H1 (cell line): ENCODE measurements around the gene SLC44A1. TPM values are rescaled to one million over a fixed set of nuclear protein-coding genes. Genes with fewer than 3 reads are reported as not detected.
A peak's percentile ranks its signal among the peaks of the same experiment; 100 is the strongest.

ENCODE experiments used
- CTCF ChIA-PET: fragments of 300-600 bp; sonication (Branson Sonifier 250); formaldehyde crosslinking; loops from one replicate; lab custom pipeline; 2021; ENCODE audit not compliant: partially characterized antibody; lab: Charles Lee
- POLR2A ChIA-PET: fragments of 300-600 bp; sonication (Branson Sonifier 250); formaldehyde crosslinking; loops from one replicate; lab custom pipeline; 2021; ENCODE audit warnings: inconsistent platforms; ENCODE audit not compliant: partially characterized antibody; lab: Charles Lee
- DNase-seq, 2 experiments: peaks; one replicate each; pipeline versions ENCODE4 v3.0.0 to v3.0.0-alpha.2; 2010 to 2022; ENCODE audit warnings: low spot score in 2 of 2, low read depth in 1 of 2, mixed read lengths in 1 of 2
- FAIRE-seq: peaks from 2 replicates; lab custom pipeline; 2011; peaks lifted over from hg19 to GRCh38; lab: Jason Lieb, UNC
- H2AFZ ChIP-seq: 2 replicates; pipeline ENCODE4 v1.8.1; 2012; ENCODE audit warnings: low read length, inconsistent platforms
- H2AK5ac ChIP-seq: 2 replicates; pipeline ENCODE4 v1.6.1; 2013; ENCODE audit warnings: low read depth, low read length
- H2BK120ac ChIP-seq: replicated peaks from 2 replicates; pipeline ENCODE3; 2013; ENCODE audit warnings: low read depth, low read length, inconsistent platforms
- H2BK12ac ChIP-seq: 2 replicates; pipeline ENCODE4 v1.6.1; 2013; ENCODE audit warnings: low read depth, low read length
- H2BK15ac ChIP-seq: 2 replicates; pipeline ENCODE4 v1.6.1; 2013; ENCODE audit warnings: low read length
- H2BK20ac ChIP-seq: 2 replicates; pipeline ENCODE4 v1.6.1; 2013; ENCODE audit warnings: low read length
- H2BK5ac ChIP-seq: 2 replicates; pipeline ENCODE4 v1.6.1; 2013; ENCODE audit warnings: low read depth, low read length
- H3K14ac ChIP-seq: 2 replicates; pipeline ENCODE4 v1.6.1; 2013; ENCODE audit warnings: inconsistent platforms; ENCODE audit not compliant: insufficient read length
- H3K18ac ChIP-seq: 2 replicates; pipeline ENCODE4 v1.6.1; 2013; ENCODE audit warnings: low read length; ENCODE audit errors: extremely low read depth
- H3K23ac ChIP-seq: 2 replicates; pipeline ENCODE4 v1.6.1; 2013; ENCODE audit warnings: inconsistent platforms; ENCODE audit not compliant: insufficient read length
- H3K23me2 ChIP-seq: 2 replicates; pipeline ENCODE4 v1.6.1; 2013; ENCODE audit warnings: low read depth, low read length
- H3K27ac ChIP-seq: 2 replicates; pipeline ENCODE4 v1.6.1; 2011; ENCODE audit warnings: low read depth, low read length, inconsistent platforms
- H3K27me3 ChIP-seq, 4 experiments: replicated peaks in 1 of 4; 1 replicate in 1 of 4; 2 replicates in 3 of 4; pipeline versions ENCODE4 v1.6.1 to v1.8.1; 2011 to 2013; ENCODE audit warnings: low read length in 3 of 4, mild to moderate bottlenecking in 3 of 4, inconsistent platforms in 2 of 4, mixed read lengths in 2 of 4, moderate library complexity in 1 of 4; ENCODE audit not compliant: control insufficient read depth in 3 of 4, insufficient read depth in 3 of 4; ENCODE audit errors: extremely low read depth in 1 of 4
- H3K36me3 ChIP-seq, 4 experiments: 2 replicates each; pipeline versions ENCODE4 v1.6.1 to v1.8.1; 2011 to 2013; ENCODE audit warnings: mild to moderate bottlenecking in 4 of 4, low read length in 3 of 4, moderate library complexity in 2 of 4, control low read depth in 1 of 4, inconsistent platforms in 1 of 4; ENCODE audit not compliant: insufficient read depth in 4 of 4, control insufficient read depth in 2 of 4
- H3K4ac ChIP-seq: replicated peaks from 2 replicates; pipeline ENCODE3; 2013; ENCODE audit warnings: low read length, low read depth, mixed read lengths, inconsistent platforms; ENCODE audit not compliant: insufficient read length
- H3K4me1 ChIP-seq, 4 experiments: replicated peaks in 1 of 4; 1 replicate in 1 of 4; 2 replicates in 3 of 4; pipeline versions ENCODE4 v1.6.1 to v1.8.1; 2011 to 2013; ENCODE audit warnings: low read length in 3 of 4, inconsistent platforms in 2 of 4, mixed read lengths in 1 of 4; ENCODE audit not compliant: insufficient read depth in 4 of 4, control insufficient read depth in 3 of 4
- H3K4me2 ChIP-seq, 2 experiments: 2 replicates each; pipeline versions ENCODE4 v1.6.1 to v1.8.1; 2011 to 2013; ENCODE audit warnings: low read depth in 2 of 2, low read length in 2 of 2, control low read depth in 1 of 2, inconsistent platforms in 1 of 2, mild to moderate bottlenecking in 1 of 2; ENCODE audit not compliant: insufficient read depth in 1 of 2
- H3K4me3 ChIP-seq, 4 experiments: fragments of 200-600, 300-600 bp in 1 of 4; sonication (generic), shearing (Covaris generic), sonication (Bioruptor Twin) in 1 of 4; 2 replicates each; pipeline versions ENCODE4 v1.5.1 to v1.8.1; 2011 to 2016; ENCODE audit warnings: low read length in 4 of 4, low read depth in 3 of 4, control low read depth in 2 of 4, inconsistent platforms in 2 of 4, mild to moderate bottlenecking in 2 of 4, mixed read lengths in 1 of 4, moderate library complexity in 1 of 4; ENCODE audit not compliant: insufficient read depth in 2 of 4; ENCODE audit errors: extremely low read depth in 1 of 4
- H3K56ac ChIP-seq: replicated peaks from 2 replicates; pipeline ENCODE3; 2013; ENCODE audit warnings: low read depth, mild to moderate bottlenecking, mixed read lengths, low read length, inconsistent platforms; ENCODE audit not compliant: insufficient read length
- H3K79me1 ChIP-seq: 2 replicates; pipeline ENCODE4 v1.6.1; 2013; ENCODE audit warnings: low read depth, low read length, control low read depth
- H3K79me2 ChIP-seq, 2 experiments: 2 replicates each; pipeline versions ENCODE4 v1.6.1 to v1.8.1; 2012 to 2013; ENCODE audit warnings: low read length in 2 of 2, mild to moderate bottlenecking in 2 of 2, inconsistent platforms in 1 of 2; ENCODE audit not compliant: insufficient read depth in 2 of 2, control insufficient read depth in 1 of 2
- H3K9ac ChIP-seq, 4 experiments: replicated peaks in 1 of 4; 1 replicate in 1 of 4; 2 replicates in 3 of 4; pipeline versions ENCODE4 v1.6.1 to v1.8.1; 2011 to 2013; ENCODE audit warnings: low read depth in 3 of 4, low read length in 3 of 4, control low read depth in 2 of 4, mild to moderate bottlenecking in 2 of 4, moderate library complexity in 2 of 4, inconsistent platforms in 1 of 4; ENCODE audit errors: extremely low read depth in 1 of 4
- H3K9me3 ChIP-seq, 2 experiments: 2 replicates each; pipeline versions ENCODE4 v1.6.1 to v1.8.1; 2012 to 2013; ENCODE audit warnings: mild to moderate bottlenecking in 2 of 2, moderate library complexity in 2 of 2, control low read depth in 1 of 2, inconsistent platforms in 1 of 2, low read depth in 1 of 2, low read length in 1 of 2, mixed read lengths in 1 of 2; ENCODE audit not compliant: insufficient read depth in 2 of 2
- H4K20me1 ChIP-seq, 2 experiments: replicated peaks in 1 of 2; 2 replicates each; pipeline versions ENCODE3 to v1.8.1; 2011 to 2013; ENCODE audit warnings: inconsistent platforms in 2 of 2, low read length in 2 of 2, mild to moderate bottlenecking in 1 of 2; ENCODE audit not compliant: insufficient read depth in 2 of 2, control insufficient read depth in 1 of 2
- H4K5ac ChIP-seq: 2 replicates; pipeline ENCODE4 v1.6.1; 2013; ENCODE audit warnings: low read length, low read depth, mixed read lengths, inconsistent platforms; ENCODE audit not compliant: insufficient read length
- H4K8ac ChIP-seq: 2 replicates; pipeline ENCODE4 v1.8.0; 2013; ENCODE audit warnings: mild to moderate bottlenecking, moderate library complexity, low read length, inconsistent platforms; ENCODE audit not compliant: insufficient read depth; ENCODE audit errors: extremely low read depth
- H4K91ac ChIP-seq: replicated peaks from 2 replicates; pipeline ENCODE3; 2013; ENCODE audit warnings: low read length, mixed read lengths, inconsistent platforms; ENCODE audit not compliant: insufficient read length
- CEBPB ChIP-seq: IDR thresholded peaks from 2 replicates; pipeline ENCODE4 v1.6.1; 2012; ENCODE audit warnings: low read depth, low read length
- CHD1 ChIP-seq: IDR thresholded peaks from 2 replicates; pipeline ENCODE4 v1.6.1; 2012; ENCODE audit warnings: low read depth, low read length, improper control_type of control experiment
- GTF2F1 ChIP-seq: IDR thresholded peaks from 2 replicates; pipeline ENCODE4 v1.6.1; 2012; ENCODE audit warnings: low read depth, low read length, improper control_type of control experiment, borderline replicate concordance
- HDAC2 ChIP-seq, 2 experiments: fragments of 300-600 bp in 1 of 2; sonication (generic) in 1 of 2; IDR thresholded peaks; 2 replicates each; pipeline ENCODE4 v1.6.1; 2011 to 2012; ENCODE audit warnings: low read depth in 2 of 2, low read length in 2 of 2, mild to moderate bottlenecking in 2 of 2, moderate library complexity in 2 of 2, borderline replicate concordance in 1 of 2, inconsistent platforms in 1 of 2
- KDM1A ChIP-seq: fragments of 200-600, 300-600 bp; sonication (generic); IDR thresholded peaks from 2 replicates; pipeline ENCODE4 v1.7.1; 2016; ENCODE audit warnings: mild to moderate bottlenecking, low read length, borderline replicate concordance
- NANOG ChIP-seq: IDR thresholded peaks from 2 replicates; pipeline ENCODE4 v1.6.1; 2011; ENCODE audit warnings: low read length, low read depth, mild to moderate bottlenecking, inconsistent platforms; ENCODE audit not compliant: insufficient read depth, poor library complexity, severe bottlenecking
- SIN3A ChIP-seq, 2 experiments: IDR thresholded peaks in 1 of 2; conservative IDR thresholded peaks in 1 of 2; 2 replicates each; pipeline ENCODE4 v1.6.1; 2011 to 2012; ENCODE audit warnings: low read length in 2 of 2, improper control_type of control experiment in 1 of 2, low read depth in 1 of 2, mild to moderate bottlenecking in 1 of 2
- TAF7 ChIP-seq: optimal IDR thresholded peaks from 2 replicates; pipeline ENCODE3; 2011; ENCODE audit warnings: low read depth, mild to moderate bottlenecking, inconsistent platforms, low read length, moderate library complexity, borderline replicate concordance
- WGBS, 2 experiments: shearing (Covaris generic) in 1 of 2; methylation state at CpG; one replicate each; pipeline versions ENCODE4 v1.1.6 to v1.1.7; 2013 to 2015; ENCODE audit warnings: low lambda C conversion rate in 2 of 2, mixed read lengths in 2 of 2, inconsistent platforms in 1 of 2, low coverage in 1 of 2, missing lambda C conversion rate in 1 of 2; ENCODE audit not compliant: insufficient replicate concordance in 2 of 2, insufficient coverage in 1 of 2, insufficient read length in 1 of 2; ENCODE audit errors: extremely low coverage in 1 of 2, missing lambda C conversion rate in 1 of 2; 5-methylcytosine and 5-hydroxymethylcytosine counted together
- polyA plus RNA-seq, 7 experiments: library from polyadenylated mRNA; depleted of rRNA in 3 of 7; stranded (reverse) in 5 of 7; unstranded in 2 of 7; fragments of >200 nt in 5 of 7; fragments of 200-250 nt in 2 of 7; gene quantifications; 1 replicate in 5 of 7; 2 replicates in 1 of 7; 4 replicates in 1 of 7; pipeline versions ENCODE4 v1.2.1 to v1.2.3, GENCODE V29; 2011 to 2013; ENCODE audit warnings: missing spikeins in 2 of 7, mixed read lengths in 2 of 7
- total RNA-seq: library from RNA; stranded (reverse); fragmentation: NEBNext Ultra II Directional; extraction: Animal tissue kit (Norgen Biotek cat#: 25700); gene quantifications from 2 replicates; pipeline ENCODE4 v1.2.1, GENCODE V29; 2021
- TF ChIP-seq, protein P1 (sequence below), 3 experiments: IDR thresholded peaks; 1 replicate in 2 of 3; 2 replicates in 1 of 3; pipeline versions ENCODE4 v1.5.1 to v1.6.1; 2011; ENCODE audit warnings: low read length in 3 of 3, mild to moderate bottlenecking in 3 of 3, inconsistent platforms in 2 of 3, low read depth in 1 of 3, moderate library complexity in 1 of 3; ENCODE audit not compliant: insufficient read depth in 1 of 3; ENCODE audit errors: control extremely low read depth in 1 of 3

SLC44A1 gene
- total and polyA plus RNA-seq, 2 of the 8 experiments (the other 6 are each of a cell fraction or from before 2014, with no cell fraction given): 30.5 to 71.2 TPM

DNA sequence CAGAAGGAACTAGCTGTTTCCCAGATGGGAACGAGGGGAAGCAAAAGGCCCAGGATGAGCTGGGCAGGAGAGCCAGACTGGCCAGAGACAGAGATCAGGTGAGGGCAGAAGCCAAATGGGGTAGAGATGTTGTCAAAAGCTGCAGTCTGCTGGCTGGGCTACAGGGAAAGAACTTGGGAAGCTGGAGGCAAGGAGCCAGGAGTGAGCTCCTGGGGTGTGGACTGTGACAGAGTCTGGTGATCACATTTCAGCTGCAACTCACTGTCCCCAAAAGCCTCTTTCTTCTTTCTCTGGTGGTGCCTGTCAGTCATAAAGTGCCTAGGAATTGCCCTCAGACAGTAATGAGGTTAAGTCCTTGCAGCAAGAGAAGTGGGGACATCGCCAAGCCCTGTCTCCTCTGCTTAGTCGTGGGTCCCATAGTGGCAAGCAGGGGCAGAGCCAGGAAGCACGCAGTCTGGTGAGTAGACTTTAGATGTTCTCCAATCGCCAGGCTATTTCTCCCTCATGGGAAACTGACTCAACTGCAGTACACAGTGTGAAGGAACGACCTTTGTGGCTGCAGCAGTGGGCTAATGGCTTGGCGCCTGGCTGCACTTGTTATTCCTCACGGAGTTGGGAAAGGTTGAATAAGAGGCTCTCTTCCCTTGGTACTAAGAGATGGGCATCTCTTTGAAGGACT, 200.9 kb downstream of the SLC44A1 start:
- peaks cover 0 to 16% of the 10 kb centered on the region in 2 experiments; a peak in 2 of 4 replicates for H3K79me2 ChIP-seq
- H3K9ac ChIP-seq: no peak overlapping the region
- no peak for DNase-seq
- H3K9me3 ChIP-seq: no peaks in the 10 kb centered on the region
- no peak overlapping the region for H3K23ac ChIP-seq
- H3K4ac ChIP-seq: no peak overlapping the region
- H2BK20ac ChIP-seq: no peak overlapping the region
- H3K4me3 ChIP-seq: no peak overlapping the region
- no peaks in the 10 kb centered on the region for H3K36me3 ChIP-seq
- H3K23me2 ChIP-seq: peaks cover 9% of the 10 kb centered on the region
- H2BK15ac ChIP-seq: no peak overlapping the region
- no peak overlapping the region for H2BK5ac ChIP-seq
- POLR2A ChIA-PET: interaction anchor here (1.1 kb wide), 1 partner anchor 15 kb away, joined by 3 read pairs; no protein-coding TSS in a partner anchor
- H4K8ac ChIP-seq: no peak overlapping the region
- no peaks in the 10 kb centered on the region for H4K20me1 ChIP-seq
- no peak overlapping the region for H3K4me2 ChIP-seq
- H3K79me1 ChIP-seq: no peaks in the 10 kb centered on the region
- no peak overlapping the region for H3K56ac ChIP-seq
- no peak overlapping the region for H2BK12ac ChIP-seq
- H2AK5ac ChIP-seq: no peak overlapping the region
- H2AFZ ChIP-seq: peak overlapping the region; percentile 75; the same call in 1 of the 2 replicates
- no peaks in the 10 kb centered on the region for H3K27me3 ChIP-seq
- 85% methylated on average over 8 of the region's 8 CpGs; no CpG with 5 or more reads in 1 of the 2 experiments for WGBS, 2 experiments
- no peak overlapping the region for H4K5ac ChIP-seq
- no peak overlapping the region for H2BK120ac ChIP-seq
- CTCF ChIA-PET: interaction anchor here (0.6 to 1.5 kb wide), 3 partner anchors 30 to 322 kb away, joined by 3 to 4 read pairs (median 3); no protein-coding TSS in a partner anchor
- no peak overlapping the region for H4K91ac ChIP-seq
- peaks cover 0 to 5% (median 3%) of the 10 kb centered on the region in 4 experiments; a peak in 1 of 7 replicates for H3K4me1 ChIP-seq
- FAIRE-seq: no peak
- no peak overlapping the region for H3K14ac ChIP-seq
- H3K27ac ChIP-seq: no peak overlapping the region
- H3K18ac ChIP-seq: no peak overlapping the region
- no peak for TF ChIP-seq NANOG
- no peak for TF ChIP-seq TAF7
- no peak for TF ChIP-seq KDM1A
- TF ChIP-seq HDAC2 (IDR thresholded peaks at IDR 0.05; ENCODE audit: borderline replicate concordance in 1 of 2, low read depth in 2 of 2, low read length in 2 of 2): no peak
- no peak for TF ChIP-seq SIN3A (conservative IDR thresholded peaks at IDR 0.05 in 1 of 2, IDR thresholded peaks at IDR 0.05 in 1 of 2; ENCODE audit: low read depth in 1 of 2, low read length in 2 of 2)
- no peak for TF ChIP-seq CHD1
- no peak for TF ChIP-seq CEBPB
- TF ChIP-seq GTF2F1: no peak
- TF ChIP-seq, protein P1, sequence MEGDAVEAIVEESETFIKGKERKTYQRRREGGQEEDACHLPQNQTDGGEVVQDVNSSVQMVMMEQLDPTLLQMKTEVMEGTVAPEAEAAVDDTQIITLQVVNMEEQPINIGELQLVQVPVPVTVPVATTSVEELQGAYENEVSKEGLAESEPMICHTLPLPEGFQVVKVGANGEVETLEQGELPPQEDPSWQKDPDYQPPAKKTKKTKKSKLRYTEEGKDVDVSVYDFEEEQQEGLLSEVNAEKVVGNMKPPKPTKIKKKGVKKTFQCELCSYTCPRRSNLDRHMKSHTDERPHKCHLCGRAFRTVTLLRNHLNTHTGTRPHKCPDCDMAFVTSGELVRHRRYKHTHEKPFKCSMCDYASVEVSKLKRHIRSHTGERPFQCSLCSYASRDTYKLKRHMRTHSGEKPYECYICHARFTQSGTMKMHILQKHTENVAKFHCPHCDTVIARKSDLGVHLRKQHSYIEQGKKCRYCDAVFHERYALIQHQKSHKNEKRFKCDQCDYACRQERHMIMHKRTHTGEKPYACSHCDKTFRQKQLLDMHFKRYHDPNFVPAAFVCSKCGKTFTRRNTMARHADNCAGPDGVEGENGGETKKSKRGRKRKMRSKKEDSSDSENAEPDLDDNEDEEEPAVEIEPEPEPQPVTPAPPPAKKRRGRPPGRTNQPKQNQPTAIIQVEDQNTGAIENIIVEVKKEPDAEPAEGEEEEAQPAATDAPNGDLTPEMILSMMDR (IDR thresholded peaks at IDR 0.05; ENCODE audit: control extremely low read depth in 1 of 3, insufficient read depth in 1 of 3, low read depth in 1 of 3, low read length in 3 of 3): no peak
